ENCODE results near the gene PEF1. TPM values are rescaled to one million over a fixed set of nuclear protein-coding genes. Genes with fewer than 3 reads are reported as not detected.

PEF1 gene
- total RNA-seq, 1 donor from 2014 or later: 38.9 TPM

DNA sequence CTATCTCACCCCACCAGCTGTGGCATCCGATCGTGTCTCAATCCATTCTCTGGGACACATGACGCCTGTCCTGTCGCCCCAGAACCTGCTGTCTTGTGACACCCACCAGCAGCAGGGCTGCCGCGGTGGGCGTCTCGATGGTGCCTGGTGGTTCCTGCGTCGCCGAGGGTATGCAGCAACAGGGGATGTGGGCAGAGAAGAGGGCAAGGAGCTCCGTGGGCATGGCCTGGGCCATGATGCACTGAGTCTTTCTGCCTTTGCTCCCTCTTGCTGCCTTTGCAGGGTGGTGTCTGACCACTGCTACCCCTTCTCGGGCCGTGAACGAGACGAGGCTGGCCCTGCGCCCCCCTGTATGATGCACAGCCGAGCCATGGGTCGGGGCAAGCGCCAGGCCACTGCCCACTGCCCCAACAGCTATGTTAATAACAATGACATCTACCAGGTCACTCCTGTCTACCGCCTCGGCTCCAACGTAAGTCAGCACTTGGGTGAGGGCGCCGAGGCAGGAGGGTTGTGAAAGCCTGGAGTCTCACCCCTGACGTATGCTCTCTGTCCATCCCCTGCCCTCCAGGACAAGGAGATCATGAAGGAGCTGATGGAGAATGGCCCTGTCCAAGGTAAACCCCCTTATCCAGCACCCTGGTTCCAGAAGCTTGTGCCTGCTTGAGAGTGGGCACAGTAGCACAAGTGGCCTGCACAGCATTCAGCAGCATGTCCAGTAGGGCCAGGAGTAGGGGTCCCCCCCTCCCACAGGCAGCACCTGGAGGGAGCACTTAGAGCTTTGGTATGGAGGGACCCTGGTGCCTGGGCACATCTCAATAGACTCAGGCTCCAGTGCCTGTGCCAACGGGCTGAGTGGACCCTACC lies 59.6 kb downstream of the PEF1 start:
- peaks cover 7% of the 10 kb centered on the region for H3K9me3 Mint-ChIP-seq (ENCODE audit: unreplicated experiment)
- peaks cover 3% of the 10 kb centered on the region for H3K4me1 Mint-ChIP-seq (ENCODE audit: low read depth, unreplicated experiment)
- DNase-seq: no peak
- H3K36me3 Mint-ChIP-seq (ENCODE audit: unreplicated experiment): no peaks in the 10 kb centered on the region
- peaks cover 16% of the 10 kb centered on the region for H3K27me3 Mint-ChIP-seq (ENCODE audit: unreplicated experiment)
- H3K27ac Mint-ChIP-seq (ENCODE audit: unreplicated experiment): no peak overlapping the region
- TF ChIP-seq, protein P1, sequence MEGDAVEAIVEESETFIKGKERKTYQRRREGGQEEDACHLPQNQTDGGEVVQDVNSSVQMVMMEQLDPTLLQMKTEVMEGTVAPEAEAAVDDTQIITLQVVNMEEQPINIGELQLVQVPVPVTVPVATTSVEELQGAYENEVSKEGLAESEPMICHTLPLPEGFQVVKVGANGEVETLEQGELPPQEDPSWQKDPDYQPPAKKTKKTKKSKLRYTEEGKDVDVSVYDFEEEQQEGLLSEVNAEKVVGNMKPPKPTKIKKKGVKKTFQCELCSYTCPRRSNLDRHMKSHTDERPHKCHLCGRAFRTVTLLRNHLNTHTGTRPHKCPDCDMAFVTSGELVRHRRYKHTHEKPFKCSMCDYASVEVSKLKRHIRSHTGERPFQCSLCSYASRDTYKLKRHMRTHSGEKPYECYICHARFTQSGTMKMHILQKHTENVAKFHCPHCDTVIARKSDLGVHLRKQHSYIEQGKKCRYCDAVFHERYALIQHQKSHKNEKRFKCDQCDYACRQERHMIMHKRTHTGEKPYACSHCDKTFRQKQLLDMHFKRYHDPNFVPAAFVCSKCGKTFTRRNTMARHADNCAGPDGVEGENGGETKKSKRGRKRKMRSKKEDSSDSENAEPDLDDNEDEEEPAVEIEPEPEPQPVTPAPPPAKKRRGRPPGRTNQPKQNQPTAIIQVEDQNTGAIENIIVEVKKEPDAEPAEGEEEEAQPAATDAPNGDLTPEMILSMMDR (IDR thresholded peaks at IDR 0.05; ENCODE audit: partially characterized antibody, unreplicated experiment): no peak
- no peak overlapping the region for H3K4me3 Mint-ChIP-seq (ENCODE audit: unreplicated experiment)

DNA sequence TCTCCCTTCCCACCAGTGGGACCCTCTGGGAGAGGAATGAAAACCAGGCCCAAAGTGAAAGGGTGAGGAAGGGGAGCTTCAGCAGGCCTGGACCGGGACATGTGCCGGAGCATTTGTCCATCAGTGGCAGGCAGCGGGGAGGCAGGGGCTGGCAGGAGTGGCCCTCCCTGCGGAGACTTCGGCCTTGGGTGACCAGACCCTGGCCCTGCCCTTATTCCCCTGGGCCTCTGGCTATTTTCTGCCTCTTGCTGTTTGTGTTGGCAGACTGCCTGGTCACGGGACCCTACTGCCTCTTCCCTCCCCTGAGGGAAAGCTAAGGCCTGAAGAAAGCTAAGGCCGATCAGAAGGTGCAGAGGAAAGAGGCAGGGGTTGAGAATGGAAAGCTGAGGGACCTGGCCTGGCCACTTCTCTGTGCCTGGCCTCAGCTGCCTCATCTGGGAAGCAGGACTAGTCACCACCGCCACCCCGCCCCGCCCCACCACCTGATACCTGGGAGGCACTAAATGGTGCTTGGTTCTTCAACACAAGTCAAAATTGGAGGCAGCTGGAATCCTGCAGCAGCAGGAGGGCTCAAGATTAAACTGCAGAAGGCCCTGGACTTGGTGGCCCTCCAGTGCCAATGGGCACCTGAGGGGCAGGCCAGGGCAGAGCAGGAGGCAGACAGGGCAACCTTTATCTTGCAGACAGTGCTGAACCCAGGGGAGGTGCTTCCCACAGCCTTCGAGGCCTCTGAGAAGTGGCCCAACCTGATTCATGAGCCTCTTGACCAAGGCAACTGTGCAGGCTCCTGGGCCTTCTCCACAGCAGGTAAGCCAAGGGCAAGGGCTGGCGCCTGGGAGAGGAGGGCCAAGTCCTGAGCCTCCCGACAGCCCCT lies 60.4 kb downstream of the PEF1 start:
- peaks cover 12% of the 10 kb centered on the region for H3K27me3 Mint-ChIP-seq (ENCODE audit: unreplicated experiment)
- no peak overlapping the region for H3K27ac Mint-ChIP-seq (ENCODE audit: unreplicated experiment)
- peaks cover 5% of the 10 kb centered on the region for H3K4me1 Mint-ChIP-seq (ENCODE audit: low read depth, unreplicated experiment)
- TF ChIP-seq, protein P1 (IDR thresholded peaks at IDR 0.05; ENCODE audit: partially characterized antibody, unreplicated experiment): no peak
- no peaks in the 10 kb centered on the region for H3K36me3 Mint-ChIP-seq (ENCODE audit: unreplicated experiment)
- no peak for DNase-seq
- H3K9me3 Mint-ChIP-seq (ENCODE audit: unreplicated experiment): peaks cover 5% of the 10 kb centered on the region
- H3K4me3 Mint-ChIP-seq (ENCODE audit: unreplicated experiment): no peak overlapping the region

DNA sequence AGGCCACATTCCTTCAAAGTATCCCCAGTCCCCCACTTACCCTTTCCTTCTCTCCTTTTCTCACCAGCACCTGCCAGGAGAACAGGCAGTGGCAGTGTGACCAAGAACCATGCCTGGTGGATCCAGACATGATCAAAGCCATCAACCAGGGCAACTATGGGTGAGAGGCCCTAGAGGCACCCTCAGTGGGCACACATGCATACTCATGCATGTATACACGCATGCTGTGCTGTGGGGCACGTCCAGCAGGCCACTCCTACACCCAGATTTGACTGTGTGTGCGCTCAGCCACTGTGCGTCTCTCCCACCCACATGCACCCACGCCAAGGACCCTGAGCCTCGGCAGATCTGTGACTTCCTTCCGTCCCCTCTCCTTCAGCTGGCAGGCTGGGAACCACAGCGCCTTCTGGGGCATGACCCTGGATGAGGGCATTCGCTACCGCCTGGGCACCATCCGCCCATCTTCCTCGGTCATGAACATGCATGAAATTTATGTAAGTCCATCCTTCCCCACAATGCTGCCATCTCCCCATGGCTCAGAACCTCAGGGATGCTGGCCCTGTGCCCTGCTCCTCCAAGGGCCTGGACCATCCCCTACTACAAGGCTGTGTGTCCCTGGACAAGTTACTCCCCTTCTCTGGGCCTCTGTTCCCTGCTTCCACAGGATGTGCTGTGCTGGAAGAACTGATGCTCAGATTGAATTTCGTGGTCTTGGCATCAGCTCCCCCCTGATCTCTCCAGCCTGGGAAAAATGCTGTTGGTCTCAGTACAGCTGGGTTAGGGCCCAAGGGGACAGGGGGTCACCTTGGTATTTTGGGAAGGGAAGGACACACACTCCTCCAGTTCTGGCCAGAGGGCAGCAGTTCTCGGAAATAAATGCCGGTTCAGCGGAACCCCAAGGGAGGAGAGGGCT lies 61.3 kb downstream of the PEF1 start:
- Mint-ChIP-seq H3K4me1 (ENCODE audit: low read depth, unreplicated experiment) (peaks cover 4% of the 10 kb centered on the region), H3K36me3 (ENCODE audit: unreplicated experiment) (no peaks in the 10 kb centered on the region), H3K4me3 (ENCODE audit: unreplicated experiment) (no peak overlapping the region), H3K27me3 (ENCODE audit: unreplicated experiment) (peaks cover 10% of the 10 kb centered on the region), H3K9me3 (ENCODE audit: unreplicated experiment) (peaks cover 5% of the 10 kb centered on the region), H3K27ac (ENCODE audit: unreplicated experiment) (no peak overlapping the region)
- TF ChIP-seq, protein P1 (IDR thresholded peaks at IDR 0.05; ENCODE audit: partially characterized antibody, unreplicated experiment): no peak
- no peak for DNase-seq

DNA sequence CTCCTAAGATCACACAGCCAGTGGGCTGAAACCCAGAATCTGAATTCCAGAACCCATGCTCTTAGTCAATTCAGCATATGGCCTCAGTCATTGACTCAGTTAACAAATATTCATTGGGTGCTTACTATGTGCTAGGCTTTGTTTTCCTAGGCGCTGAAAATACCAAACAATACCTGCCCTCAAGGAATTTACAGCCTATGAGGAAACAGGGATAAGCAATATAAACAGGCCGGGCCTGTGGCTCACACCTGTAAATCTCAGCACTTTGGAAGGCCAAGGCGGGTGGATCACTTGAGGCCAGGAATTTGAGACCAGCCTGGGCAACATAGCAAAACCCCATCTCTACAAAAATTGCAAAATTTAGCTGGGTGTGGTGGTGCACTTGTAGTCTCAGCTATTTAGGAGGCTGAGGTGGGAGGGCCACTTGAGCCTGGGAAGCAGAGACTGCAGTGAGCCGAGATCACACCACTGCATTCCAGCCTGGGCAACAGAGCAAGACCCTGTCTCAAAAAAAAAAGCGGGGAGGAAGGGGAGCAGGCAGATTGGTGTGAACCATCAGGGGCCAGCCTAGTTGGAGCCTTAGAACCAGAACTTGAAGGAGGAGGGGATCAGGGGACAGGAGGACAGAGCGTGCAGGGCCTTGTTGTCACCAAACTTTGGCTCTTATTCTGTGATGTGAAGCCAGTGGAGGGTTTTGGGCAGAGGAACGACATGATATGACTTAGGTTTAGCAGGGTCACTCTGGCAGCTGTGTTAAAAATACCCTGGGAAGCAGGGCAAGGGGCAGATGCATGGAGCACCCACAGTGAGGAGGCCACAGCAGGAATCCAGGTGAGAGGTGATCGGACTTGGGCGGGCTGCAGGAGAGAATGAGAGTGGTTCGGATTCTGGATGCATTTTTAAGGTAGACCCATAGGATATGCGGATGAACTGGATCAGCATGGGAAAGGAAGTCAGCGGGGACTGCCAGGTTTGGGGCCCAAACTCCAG lies 62.6 kb downstream of the PEF1 start:
- peaks cover 7% of the 10 kb centered on the region for H3K4me1 Mint-ChIP-seq (ENCODE audit: low read depth, unreplicated experiment)
- H3K27ac Mint-ChIP-seq (ENCODE audit: unreplicated experiment): no peak overlapping the region
- peaks cover 5% of the 10 kb centered on the region for H3K9me3 Mint-ChIP-seq (ENCODE audit: unreplicated experiment)
- peaks cover 11% of the 10 kb centered on the region for H3K27me3 Mint-ChIP-seq (ENCODE audit: unreplicated experiment)
- H3K36me3 Mint-ChIP-seq (ENCODE audit: unreplicated experiment): no peaks in the 10 kb centered on the region
- DNase-seq: no peak
- H3K4me3 Mint-ChIP-seq (ENCODE audit: unreplicated experiment): no peak overlapping the region
- TF ChIP-seq, protein P1 (IDR thresholded peaks at IDR 0.05; ENCODE audit: partially characterized antibody, unreplicated experiment): no peak

Data from glutamatergic neuron (in vitro differentiated cells).